Astrocyte (in vitro differentiated cells and primary cell): ENCODE data around the gene ZCCHC24.

Experiments used
- CTCF ChIP-seq: IDR thresholded peaks from 2 replicates; pipeline ENCODE4 v1.5.1; 2011; ENCODE audit warnings: low read depth, mild to moderate bottlenecking, inconsistent platforms, low read length, moderate library complexity; ENCODE audit not compliant: insufficient read depth
- EZH2 ChIP-seq: IDR thresholded peaks from 2 replicates; pipeline ENCODE4 v1.6.1; 2012; ENCODE audit warnings: mild to moderate bottlenecking, low read length, inconsistent platforms; ENCODE audit not compliant: insufficient read depth

- TF ChIP-seq CTCF, result no peak
- no peak for TF ChIP-seq EZH2
These were observed 51.4 kb downstream of the ZCCHC24 start for GRCh38 chr10:79393924-79394610.
